Loucy (cell line): Measurements from ENCODE around the gene ASPHD2.
A peak's percentile ranks its signal among the peaks of the same experiment; 100 is the strongest.

Source experiments
- H2AFZ ChIP-seq: fragments of 200-600 bp; sonication (generic); 2 replicates; pipeline ENCODE4 v1.6.0; 2016; ENCODE audit warnings: antibody characterized with exemption, mild to moderate bottlenecking, low read length, moderate library complexity
- H3F3A ChIP-seq: fragments of 200-600 bp; 2 replicates; pipeline ENCODE4 v1.6.0; 2016; ENCODE audit warnings: antibody characterized with exemption, low read depth, mild to moderate bottlenecking
- H3K27me3 ChIP-seq: fragments of 200-600 bp; sonication (generic); 2 replicates; pipeline ENCODE4 v1.6.1; 2014; ENCODE audit warnings: low read length, mild to moderate bottlenecking; ENCODE audit not compliant: insufficient read depth, poor library complexity, severe bottlenecking
- H3K36me3 ChIP-seq: fragments of 200-600 bp; sonication (generic); 2 replicates; pipeline ENCODE4 v1.6.1; 2016; ENCODE audit warnings: low read length; ENCODE audit not compliant: insufficient read depth
- H3K4me1 ChIP-seq: fragments of 200-600 bp; sonication (generic); 2 replicates; pipeline ENCODE4 v1.5.1; 2014; ENCODE audit warnings: low read length, mild to moderate bottlenecking; ENCODE audit not compliant: insufficient read depth, poor library complexity, severe bottlenecking
- H3K4me2 ChIP-seq: fragments of 200-600 bp; sonication (generic); 2 replicates; pipeline ENCODE4 v1.6.0; 2014; ENCODE audit warnings: antibody characterized with exemption, low read length, low read depth, mild to moderate bottlenecking; ENCODE audit not compliant: poor library complexity, severe bottlenecking
- H3K4me3 ChIP-seq: fragments of 200-600 bp; sonication (generic); 2 replicates; pipeline ENCODE4 v1.5.1; 2014; ENCODE audit warnings: low read length, mild to moderate bottlenecking, mixed read lengths; ENCODE audit not compliant: poor library complexity, severe bottlenecking
- H3K79me2 ChIP-seq: fragments of 200-600 bp; sonication (generic); 2 replicates; pipeline ENCODE4 v1.6.1; 2014; ENCODE audit warnings: low read length; ENCODE audit not compliant: insufficient read depth
- H3K9ac ChIP-seq: fragments of 200-600 bp; sonication (generic); 2 replicates; pipeline ENCODE4 v1.6.0; 2014; ENCODE audit warnings: mild to moderate bottlenecking, low read depth, low read length, moderate library complexity; ENCODE audit not compliant: poor library complexity, severe bottlenecking
- H3K9me2 ChIP-seq: fragments of 200-600 bp; sonication (generic); replicated peaks from 2 replicates; pipeline ENCODE4 v1.6.1; 2016; ENCODE audit warnings: low read depth, low read length, mixed read lengths
- H3K9me3 ChIP-seq: fragments of 200-600 bp; sonication (generic); 2 replicates; pipeline ENCODE4 v1.6.1; 2014; ENCODE audit warnings: mild to moderate bottlenecking, antibody characterized with exemption, low read length, low read depth; ENCODE audit not compliant: insufficient read depth
- H4K20me1 ChIP-seq: fragments of 200-600 bp; sonication (generic); 2 replicates; pipeline ENCODE4 v1.6.0; 2014; ENCODE audit warnings: antibody characterized with exemption, low read length, mild to moderate bottlenecking; ENCODE audit not compliant: insufficient read depth, poor library complexity, severe bottlenecking
- CTCF ChIP-seq: fragments of 200-600 bp; sonication (generic); conservative IDR thresholded peaks from 2 replicates; pipeline ENCODE4 v1.5.1; 2014; ENCODE audit warnings: mild to moderate bottlenecking, antibody characterized with exemption, low read length
- EZH2phosphoT487 ChIP-seq: fragments of 200-600 bp; IDR thresholded peaks from 2 replicates; pipeline ENCODE4 v1.6.1; 2018; ENCODE audit warnings: antibody characterized with exemption, mild to moderate bottlenecking, moderate library complexity, borderline replicate concordance

Gene ASPHD2

GRCh38 chr22:26428515-26429457 lies at the start of gene ASPHD2:
TSS of gene ASPHD2 (plus strand) at chr22:26429260. CDS start at chr22:26433616, 4,356 bp downstream.
- Histone ChIP-seq H3K27me3 (no peaks in the 10 kb centered on the region), H3K4me3 (peak within 1 kb of the TSS; percentile 83), H3K9me3 (no peaks in the 10 kb centered on the region), H3K4me2 (peak within 1 kb of the TSS; percentile 87), H3K79me2 (no peaks in the 10 kb centered on the region), H3K4me1 (peaks cover 30% of the 10 kb centered on the region), H3K36me3 (no peaks in the 10 kb centered on the region), H3K9ac (peak within 1 kb of the TSS; percentile 80), H3F3A (no peaks in the 10 kb centered on the region), H3K9me2 (no peaks in the 10 kb centered on the region), H2AFZ (peak within 1 kb of the TSS; percentile 88), H4K20me1 (no peaks in the 10 kb centered on the region)
- no peak for TF ChIP-seq CTCF
- TF ChIP-seq EZH2phosphoT487 = no peak

- no peaks in the 10 kb centered on the region for H3K9me2 ChIP-seq
- H3K79me2 ChIP-seq = no peaks in the 10 kb centered on the region
- no peaks in the 10 kb centered on the region for H3F3A ChIP-seq
- H3K4me2 ChIP-seq = no peak overlapping the region
- no peak overlapping the region for H2AFZ ChIP-seq
- no peaks in the 10 kb centered on the region for H3K36me3 ChIP-seq
- no peaks in the 10 kb centered on the region for H3K9me3 ChIP-seq
- no peaks in the 10 kb centered on the region for H4K20me1 ChIP-seq
- no peak for TF ChIP-seq CTCF
- no peak for TF ChIP-seq EZH2phosphoT487
- peaks cover 8% of the 10 kb centered on the region for H3K27me3 ChIP-seq
- peaks cover 4% of the 10 kb centered on the region for H3K4me1 ChIP-seq
- H3K9ac ChIP-seq = no peak overlapping the region
- no peak overlapping the region for H3K4me3 ChIP-seq
Observed at GRCh38 chr22:26380072-26380830, 48.8 kb upstream of the ASPHD2 start.

GRCh38 chr22:26382782-26383181 lies 46.3 kb upstream of the ASPHD2 start:
- no peak overlapping the region for H3K4me2 ChIP-seq
- H3K4me1 ChIP-seq = no peaks in the 10 kb centered on the region
- TF ChIP-seq CTCF (no peak), EZH2phosphoT487 (no peak)
- no peak overlapping the region for H2AFZ ChIP-seq
- H3K9me3 ChIP-seq = no peaks in the 10 kb centered on the region
- no peaks in the 10 kb centered on the region for H4K20me1 ChIP-seq
- no peaks in the 10 kb centered on the region for H3K79me2 ChIP-seq
- no peak overlapping the region for H3K9ac ChIP-seq
- no peaks in the 10 kb centered on the region for H3K9me2 ChIP-seq
- no peak overlapping the region for H3K4me3 ChIP-seq
- no peaks in the 10 kb centered on the region for H3F3A ChIP-seq
- peaks cover 8% of the 10 kb centered on the region for H3K27me3 ChIP-seq
- H3K36me3 ChIP-seq = no peaks in the 10 kb centered on the region
